ENCODE measurements around the gene EIF3B.

GRCh38 chr7:2379821-2380450 lies 25.3 kb downstream of the EIF3B start:
- TF ChIP-seq TAF1 (IDR thresholded peaks at IDR 0.05; ENCODE audit: low read depth, low read length) (no peak), POLR2A (IDR thresholded peaks at IDR 0.05; ENCODE audit: low read depth, low read length) (no peak)
